PC-9 (cell line): ENCODE measurements around the gene KRT33B. TPM values are rescaled to one million over a fixed set of nuclear protein-coding genes. Genes with fewer than 3 reads are reported as not detected.
A peak's percentile ranks its signal among the peaks of the same experiment; 100 is the strongest.

Experiments used
- BruUV-seq: library from RNA; stranded (reverse); fragments of 400-500 nt; replicated peaks from 2 replicates; lab custom pipeline; 2021; lab: Mats Ljungman, UMichigan
- CTCF ChIA-PET: fragments of 300-600 bp; sonication (Branson Sonifier 250); formaldehyde crosslinking; loops from one replicate; lab custom pipeline; 2022; ENCODE audit warnings: antibody characterized with exemption; lab: Charles Lee
- POLR2A ChIA-PET: fragments of 300-600 bp; sonication (Branson Sonifier 250); formaldehyde crosslinking; loops from one replicate; lab custom pipeline; 2022; ENCODE audit warnings: antibody characterized with exemption; ENCODE audit not compliant: unreplicated experiment; lab: Charles Lee
- DNase-seq, 2 experiments: peaks; one replicate each; pipeline versions ENCODE4 v3.0.0 to v3.0.0-alpha.2; 2015 to 2022; ENCODE audit warnings: mixed read lengths in 1 of 2
- H2AFZ ChIP-seq: fragments of 200-600 bp; sonication (generic); 2 replicates; pipeline ENCODE4 v1.8.1; 2017; ENCODE audit warnings: antibody characterized with exemption
- H3F3A ChIP-seq: fragments of 200-600 bp; sonication (generic); 2 replicates; pipeline ENCODE4 v1.8.1; 2017; ENCODE audit warnings: antibody characterized with exemption, mild to moderate bottlenecking, low read depth; ENCODE audit not compliant: insufficient read depth
- H3K27ac ChIP-seq: fragments of 200-600 bp; sonication (generic); 2 replicates; pipeline ENCODE4 v1.6.1; 2016; ENCODE audit warnings: mixed run types
- H3K27me3 ChIP-seq: fragments of 200-600 bp; sonication (generic); 2 replicates; pipeline ENCODE4 v1.6.1; 2016; ENCODE audit warnings: low read depth, mixed run types; ENCODE audit not compliant: insufficient read depth
- H3K36me3 ChIP-seq: fragments of 200-600 bp; sonication (generic); 2 replicates; pipeline ENCODE4 v1.6.1; 2016; ENCODE audit warnings: low read depth, mixed run types
- H3K4me1 ChIP-seq: fragments of 200-600 bp; sonication (generic); replicated peaks from 2 replicates; pipeline ENCODE4 v1.6.1; 2016; ENCODE audit warnings: mixed run types; ENCODE audit not compliant: insufficient read depth
- H3K4me2 ChIP-seq: fragments of 200-600 bp; sonication (generic); 2 replicates; pipeline ENCODE4 v1.6.1; 2017; ENCODE audit warnings: mixed run types
- H3K4me3 ChIP-seq: fragments of 200-600 bp; sonication (generic); 2 replicates; pipeline ENCODE4 v1.6.1; 2016; ENCODE audit warnings: mixed run types
- H3K79me2 ChIP-seq: fragments of 200-600 bp; sonication (generic); 2 replicates; pipeline ENCODE4 v1.6.1; 2017; ENCODE audit warnings: low read depth, mixed run types
- H3K9me2 ChIP-seq: fragments of 200-600 bp; sonication (generic); 2 replicates; pipeline ENCODE4 v1.8.1; 2017; ENCODE audit warnings: mild to moderate bottlenecking; ENCODE audit not compliant: insufficient read depth
- H3K9me3 ChIP-seq: fragments of 200-600 bp; sonication (generic); 2 replicates; pipeline ENCODE4 v1.8.1; 2016; ENCODE audit warnings: low read depth; ENCODE audit not compliant: insufficient read depth
- H4K20me1 ChIP-seq: fragments of 200-600 bp; sonication (generic); 2 replicates; pipeline ENCODE4 v1.8.1; 2017; ENCODE audit not compliant: insufficient read depth
- EZH2 ChIP-seq: fragments of 200-600 bp; sonication (generic); IDR thresholded peaks from 2 replicates; pipeline ENCODE4 v1.8.0; 2017; ENCODE audit warnings: antibody characterized with exemption, low read depth
- intact Hi-C: fragments of 100-400 bp; cut with micrococcal nuclease; formaldehyde crosslinking; loops from one replicate; pipeline ENCODE4 v1.10.0; 2022; ENCODE audit not compliant: unreplicated experiment
- total RNA-seq: library from RNA; stranded (reverse); gene quantifications from 2 replicates; pipeline ENCODE4 v1.2.3, GENCODE V29; 2021
- TF ChIP-seq, protein P1 (sequence below): fragments of 200-600 bp; sonication (generic); conservative IDR thresholded peaks from 2 replicates; pipeline ENCODE4 v1.6.1; 2017; ENCODE audit warnings: mixed run types, antibody characterized with exemption, mild to moderate bottlenecking, moderate library complexity

The KRT33B gene
- total RNA-seq, 1 experiment from 2014 or later: not detected

DNA sequence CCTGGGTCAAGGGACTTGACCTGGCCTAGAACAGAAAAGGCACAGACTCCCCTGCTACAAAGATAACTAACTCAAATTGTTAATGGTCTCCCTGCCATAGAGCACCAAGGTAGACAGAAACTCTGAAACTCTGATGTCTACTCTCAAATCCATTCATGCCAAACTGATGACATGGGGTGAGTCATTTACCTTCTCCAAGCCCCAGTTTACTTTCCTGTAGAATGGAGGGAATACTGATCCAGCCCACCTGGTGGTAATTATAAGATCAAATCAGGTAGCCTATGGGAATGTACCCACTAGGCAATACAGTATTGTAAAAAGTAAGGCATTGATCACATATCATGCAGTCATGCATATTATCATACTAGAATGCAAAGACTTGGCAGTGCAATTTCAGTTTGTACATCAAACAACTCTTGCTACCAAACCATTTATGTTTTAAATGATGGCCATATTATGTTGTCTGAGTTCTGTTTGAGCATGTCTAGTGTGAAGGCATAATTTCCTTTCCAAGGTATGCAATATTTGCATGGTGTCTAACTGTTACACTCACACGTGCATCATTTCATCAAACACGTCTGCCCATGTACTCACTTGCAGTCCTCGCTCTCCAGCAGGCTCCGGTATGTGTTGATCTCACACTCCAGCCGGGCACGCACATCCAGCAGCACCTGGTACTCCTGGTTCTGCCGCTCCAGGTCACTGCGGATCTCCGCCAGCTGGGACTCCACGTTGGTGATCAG lies 24.8 kb upstream of the KRT33B start:
- ChIA-PET POLR2A (no interaction called here), CTCF (no interaction called here)
- peak in 1 of 2 experiments; percentile 46 for DNase-seq
- H3K79me2 ChIP-seq: no peaks in the 10 kb centered on the region
- peaks cover 21% of the 10 kb centered on the region for H3K4me1 ChIP-seq
- H3K9me2 ChIP-seq: no peaks in the 10 kb centered on the region
- H3K27ac ChIP-seq: no peak overlapping the region
- no peaks in the 10 kb centered on the region for H3K9me3 ChIP-seq
- no peak overlapping the region for H3K4me2 ChIP-seq
- intact Hi-C loops: no loop called here
- H4K20me1 ChIP-seq: no peaks in the 10 kb centered on the region
- no peaks in the 10 kb centered on the region for H3F3A ChIP-seq
- H3K27me3 ChIP-seq: no peaks in the 10 kb centered on the region
- no peak overlapping the region for H3K4me3 ChIP-seq
- H3K36me3 ChIP-seq: no peaks in the 10 kb centered on the region
- TF ChIP-seq EZH2: no peak
- TF ChIP-seq, protein P1, sequence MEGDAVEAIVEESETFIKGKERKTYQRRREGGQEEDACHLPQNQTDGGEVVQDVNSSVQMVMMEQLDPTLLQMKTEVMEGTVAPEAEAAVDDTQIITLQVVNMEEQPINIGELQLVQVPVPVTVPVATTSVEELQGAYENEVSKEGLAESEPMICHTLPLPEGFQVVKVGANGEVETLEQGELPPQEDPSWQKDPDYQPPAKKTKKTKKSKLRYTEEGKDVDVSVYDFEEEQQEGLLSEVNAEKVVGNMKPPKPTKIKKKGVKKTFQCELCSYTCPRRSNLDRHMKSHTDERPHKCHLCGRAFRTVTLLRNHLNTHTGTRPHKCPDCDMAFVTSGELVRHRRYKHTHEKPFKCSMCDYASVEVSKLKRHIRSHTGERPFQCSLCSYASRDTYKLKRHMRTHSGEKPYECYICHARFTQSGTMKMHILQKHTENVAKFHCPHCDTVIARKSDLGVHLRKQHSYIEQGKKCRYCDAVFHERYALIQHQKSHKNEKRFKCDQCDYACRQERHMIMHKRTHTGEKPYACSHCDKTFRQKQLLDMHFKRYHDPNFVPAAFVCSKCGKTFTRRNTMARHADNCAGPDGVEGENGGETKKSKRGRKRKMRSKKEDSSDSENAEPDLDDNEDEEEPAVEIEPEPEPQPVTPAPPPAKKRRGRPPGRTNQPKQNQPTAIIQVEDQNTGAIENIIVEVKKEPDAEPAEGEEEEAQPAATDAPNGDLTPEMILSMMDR: no peak
- no peak overlapping the region for H2AFZ ChIP-seq
- BruUV-seq: no TSS peak

DNA sequence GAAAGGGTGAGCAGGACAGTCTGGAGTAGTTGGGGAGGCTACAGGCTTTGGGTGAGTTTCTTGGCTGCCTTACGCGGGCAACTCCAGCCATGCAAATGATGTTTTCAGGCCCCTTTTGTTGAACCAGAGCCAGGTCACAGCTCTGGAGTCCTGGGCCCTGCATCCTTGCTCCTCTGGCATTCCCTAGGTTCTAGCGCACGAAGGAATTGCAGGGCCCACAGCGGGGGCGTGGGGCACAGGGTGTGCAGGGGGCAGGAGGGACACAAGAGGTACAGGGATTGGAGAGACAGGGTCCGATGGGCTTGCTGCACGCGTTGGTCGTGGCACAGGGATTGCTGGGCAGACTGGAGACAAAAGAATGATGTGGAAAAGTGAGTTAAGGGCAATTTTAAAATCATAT lies 24.2 kb upstream of the KRT33B start:
- Histone ChIP-seq H2AFZ (no peak overlapping the region), H4K20me1 (no peaks in the 10 kb centered on the region), H3K4me1 (peaks cover 21% of the 10 kb centered on the region), H3K27ac (no peak overlapping the region), H3K27me3 (no peaks in the 10 kb centered on the region), H3K9me2 (no peaks in the 10 kb centered on the region), H3K79me2 (no peaks in the 10 kb centered on the region), H3K4me3 (no peak overlapping the region), H3K9me3 (no peaks in the 10 kb centered on the region), H3K4me2 (no peak overlapping the region), H3K36me3 (no peaks in the 10 kb centered on the region), H3F3A (no peaks in the 10 kb centered on the region)
- DNase-seq: no peak
- no peak for TF ChIP-seq EZH2
- TF ChIP-seq, protein P1: no peak
- intact Hi-C loops: no loop called here
- CTCF ChIA-PET: no interaction called here
- POLR2A ChIA-PET: no interaction called here
- BruUV-seq: no TSS peak

DNA sequence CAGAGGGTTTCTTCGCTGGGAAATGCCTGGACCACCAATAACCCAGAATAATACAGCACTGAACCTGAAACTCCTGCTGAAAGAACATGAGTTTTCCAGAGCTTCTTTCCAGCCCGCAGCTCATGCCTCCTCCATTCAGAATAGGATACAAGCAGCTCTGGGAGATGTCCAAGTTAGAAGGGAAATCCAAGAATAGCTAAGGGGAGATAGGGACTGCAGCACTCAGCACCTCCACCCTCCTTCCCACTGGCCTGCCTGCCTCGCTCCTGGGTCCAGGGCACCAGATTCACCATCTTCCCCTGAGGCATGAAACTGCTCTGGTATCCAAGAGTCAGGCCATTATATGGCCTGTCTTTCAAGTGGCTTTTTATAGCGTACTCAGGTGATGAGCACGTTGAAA lies 23.7 kb upstream of the KRT33B start:
- no peaks in the 10 kb centered on the region for H3K9me2 ChIP-seq
- no peak overlapping the region for H3K27ac ChIP-seq
- no peaks in the 10 kb centered on the region for H3K9me3 ChIP-seq
- ChIA-PET CTCF (no interaction called here), POLR2A (interaction anchor here (0.7 kb wide), 1 partner anchor 491 kb away, joined by 3 read pairs; no protein-coding TSS in a partner anchor)
- no peak overlapping the region for H2AFZ ChIP-seq
- BruUV-seq: no TSS peak
- no peaks in the 10 kb centered on the region for H3K79me2 ChIP-seq
- no peaks in the 10 kb centered on the region for H3F3A ChIP-seq
- TF ChIP-seq EZH2: no peak
- TF ChIP-seq, protein P1: no peak
- H3K4me3 ChIP-seq: no peak overlapping the region
- peaks cover 21% of the 10 kb centered on the region for H3K4me1 ChIP-seq
- H3K27me3 ChIP-seq: no peaks in the 10 kb centered on the region
- H3K36me3 ChIP-seq: no peaks in the 10 kb centered on the region
- H4K20me1 ChIP-seq: no peaks in the 10 kb centered on the region
- H3K4me2 ChIP-seq: no peak overlapping the region
- DNase-seq: no peak
- intact Hi-C loops: no loop called here
